Chondrocyte (in vitro differentiated cells): ENCODE measurements around the gene IKBIP. TPM values are rescaled to one million over a fixed set of nuclear protein-coding genes. Genes with fewer than 3 reads are reported as not detected.

ENCODE experiments used
- DNase-seq: peaks from one replicate; pipeline ENCODE4 v3.0.0; 2021; ENCODE audit warnings: mixed read lengths, low spot score
- H3K27ac Mint-ChIP-seq: one replicate; pipeline ENCODE4 v1.8.0; 2021; ENCODE audit warnings: mild to moderate bottlenecking, moderate library complexity, mixed read lengths; ENCODE audit not compliant: unreplicated experiment
- H3K27me3 Mint-ChIP-seq: 2 replicates; pipeline ENCODE4 v1.8.0; 2021; ENCODE audit warnings: low read depth, mixed read lengths
- H3K36me3 Mint-ChIP-seq: 2 replicates; pipeline ENCODE4 v1.8.0; 2021; ENCODE audit warnings: low read depth, mixed read lengths
- H3K4me1 Mint-ChIP-seq: 2 replicates; pipeline ENCODE4 v1.8.0; 2021; ENCODE audit warnings: low read depth, mild to moderate bottlenecking, mixed read lengths
- H3K4me3 Mint-ChIP-seq: one replicate; pipeline ENCODE4 v1.8.0; 2021; ENCODE audit warnings: mild to moderate bottlenecking, moderate library complexity, mixed read lengths; ENCODE audit not compliant: unreplicated experiment
- H3K9me3 Mint-ChIP-seq: 2 replicates; pipeline ENCODE4 v1.8.0; 2021; ENCODE audit warnings: low read depth, mixed read lengths
- total RNA-seq: library from RNA; stranded (reverse); gene quantifications from 3 replicates; pipeline ENCODE4 v1.2.1, GENCODE V29; 2021
- TF ChIP-seq, protein P1 (sequence below): fragments of 200-600 bp; sonication (generic); IDR thresholded peaks from 2 replicates; pipeline ENCODE4 v1.5.0; 2021; ENCODE audit warnings: antibody characterized with exemption, mild to moderate bottlenecking, moderate library complexity

Gene IKBIP
- total RNA-seq, 1 donor from 2014 or later = 66.8 TPM

- Mint-ChIP-seq H3K27ac (no peak overlapping the region), H3K4me3 (no peak overlapping the region), H3K4me1 (peaks cover 8% of the 10 kb centered on the region), H3K9me3 (no peaks in the 10 kb centered on the region), H3K36me3 (peaks cover 18% of the 10 kb centered on the region), H3K27me3 (no peaks in the 10 kb centered on the region)
- TF ChIP-seq, protein P1, sequence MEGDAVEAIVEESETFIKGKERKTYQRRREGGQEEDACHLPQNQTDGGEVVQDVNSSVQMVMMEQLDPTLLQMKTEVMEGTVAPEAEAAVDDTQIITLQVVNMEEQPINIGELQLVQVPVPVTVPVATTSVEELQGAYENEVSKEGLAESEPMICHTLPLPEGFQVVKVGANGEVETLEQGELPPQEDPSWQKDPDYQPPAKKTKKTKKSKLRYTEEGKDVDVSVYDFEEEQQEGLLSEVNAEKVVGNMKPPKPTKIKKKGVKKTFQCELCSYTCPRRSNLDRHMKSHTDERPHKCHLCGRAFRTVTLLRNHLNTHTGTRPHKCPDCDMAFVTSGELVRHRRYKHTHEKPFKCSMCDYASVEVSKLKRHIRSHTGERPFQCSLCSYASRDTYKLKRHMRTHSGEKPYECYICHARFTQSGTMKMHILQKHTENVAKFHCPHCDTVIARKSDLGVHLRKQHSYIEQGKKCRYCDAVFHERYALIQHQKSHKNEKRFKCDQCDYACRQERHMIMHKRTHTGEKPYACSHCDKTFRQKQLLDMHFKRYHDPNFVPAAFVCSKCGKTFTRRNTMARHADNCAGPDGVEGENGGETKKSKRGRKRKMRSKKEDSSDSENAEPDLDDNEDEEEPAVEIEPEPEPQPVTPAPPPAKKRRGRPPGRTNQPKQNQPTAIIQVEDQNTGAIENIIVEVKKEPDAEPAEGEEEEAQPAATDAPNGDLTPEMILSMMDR = no peak
- no peak for DNase-seq
Measured at GRCh38 chr12:98660521-98660920, 15.9 kb upstream of the IKBIP start.

DNA sequence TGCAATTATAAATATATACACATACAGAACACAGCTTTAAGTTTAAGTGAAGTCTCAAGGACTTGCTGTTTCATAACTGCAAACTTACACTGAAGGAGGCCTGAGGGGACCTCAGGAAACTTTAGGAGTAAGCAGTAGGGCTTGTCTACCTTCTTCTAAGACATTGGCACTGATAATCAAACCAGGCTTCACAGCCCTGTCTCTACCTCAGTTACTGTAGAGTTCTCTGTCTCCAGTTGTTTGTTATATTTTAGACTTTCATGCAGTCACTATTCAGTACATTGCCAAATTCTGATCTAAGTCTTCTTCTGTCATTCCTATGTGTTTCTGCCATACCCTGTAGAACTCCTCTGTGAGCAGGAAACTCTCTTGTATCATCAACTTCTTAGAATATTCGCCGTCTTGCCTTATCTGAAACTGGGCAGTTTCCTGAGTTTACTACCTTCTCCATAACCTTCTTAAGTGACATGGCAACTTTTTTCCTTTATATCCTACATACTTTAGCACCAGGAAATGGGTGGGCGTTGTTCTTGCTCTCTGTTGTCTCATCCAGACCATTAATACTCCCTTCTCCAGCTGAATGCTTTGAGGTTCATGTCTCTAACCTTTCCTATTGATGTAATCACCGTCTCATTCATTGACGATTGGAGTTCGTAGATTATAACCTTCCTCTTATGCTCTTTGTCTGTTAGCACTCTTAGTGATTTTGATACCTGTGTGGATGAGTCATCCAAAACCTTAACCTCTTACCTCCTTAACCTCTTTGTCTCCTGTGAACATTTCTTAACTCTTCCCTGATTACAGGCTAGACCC, 11.9 kb upstream of the IKBIP start:
- no peak for DNase-seq
- peaks cover 12% of the 10 kb centered on the region for H3K4me1 Mint-ChIP-seq
- no peaks in the 10 kb centered on the region for H3K27me3 Mint-ChIP-seq
- H3K27ac Mint-ChIP-seq = no peak overlapping the region
- H3K9me3 Mint-ChIP-seq = no peaks in the 10 kb centered on the region
- TF ChIP-seq, protein P1 = no peak
- no peak overlapping the region for H3K4me3 Mint-ChIP-seq
- peaks cover 16% of the 10 kb centered on the region for H3K36me3 Mint-ChIP-seq

GRCh38 chr12:98653866-98654493, 9.4 kb upstream of the IKBIP start:
- Mint-ChIP-seq H3K27ac (no peak overlapping the region), H3K9me3 (no peaks in the 10 kb centered on the region), H3K4me1 (peaks cover 12% of the 10 kb centered on the region), H3K36me3 (peaks cover 21% of the 10 kb centered on the region), H3K27me3 (no peaks in the 10 kb centered on the region), H3K4me3 (no peak overlapping the region)
- TF ChIP-seq, protein P1 = peak; percentile 92
- no peak for DNase-seq

DNA sequence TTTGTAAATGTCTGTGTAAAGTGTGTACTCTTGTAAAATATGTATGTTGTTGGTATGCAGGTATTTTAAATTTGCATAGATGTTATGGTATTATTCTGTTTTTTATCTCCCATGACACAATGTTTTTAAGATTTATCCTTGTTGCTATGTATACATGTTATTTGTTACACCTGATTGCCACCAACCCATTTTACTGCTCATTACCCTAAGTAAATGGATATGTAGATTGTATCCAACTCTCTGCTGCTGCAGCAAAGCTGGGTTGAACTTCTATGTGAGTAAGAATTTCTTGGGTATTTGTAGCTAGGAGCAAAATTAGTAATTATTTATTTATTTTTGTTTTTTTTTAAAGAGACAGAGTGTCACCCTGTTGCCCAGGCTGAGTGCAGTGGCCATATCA, 6.7 kb upstream of the IKBIP start:
- no peak overlapping the region for H3K4me3 Mint-ChIP-seq
- H3K9me3 Mint-ChIP-seq = no peaks in the 10 kb centered on the region
- no peak for DNase-seq
- no peaks in the 10 kb centered on the region for H3K27me3 Mint-ChIP-seq
- H3K36me3 Mint-ChIP-seq = peaks cover 17% of the 10 kb centered on the region
- TF ChIP-seq, protein P1 = no peak
- peaks cover 25% of the 10 kb centered on the region for H3K4me1 Mint-ChIP-seq
- H3K27ac Mint-ChIP-seq = no peak overlapping the region

DNA sequence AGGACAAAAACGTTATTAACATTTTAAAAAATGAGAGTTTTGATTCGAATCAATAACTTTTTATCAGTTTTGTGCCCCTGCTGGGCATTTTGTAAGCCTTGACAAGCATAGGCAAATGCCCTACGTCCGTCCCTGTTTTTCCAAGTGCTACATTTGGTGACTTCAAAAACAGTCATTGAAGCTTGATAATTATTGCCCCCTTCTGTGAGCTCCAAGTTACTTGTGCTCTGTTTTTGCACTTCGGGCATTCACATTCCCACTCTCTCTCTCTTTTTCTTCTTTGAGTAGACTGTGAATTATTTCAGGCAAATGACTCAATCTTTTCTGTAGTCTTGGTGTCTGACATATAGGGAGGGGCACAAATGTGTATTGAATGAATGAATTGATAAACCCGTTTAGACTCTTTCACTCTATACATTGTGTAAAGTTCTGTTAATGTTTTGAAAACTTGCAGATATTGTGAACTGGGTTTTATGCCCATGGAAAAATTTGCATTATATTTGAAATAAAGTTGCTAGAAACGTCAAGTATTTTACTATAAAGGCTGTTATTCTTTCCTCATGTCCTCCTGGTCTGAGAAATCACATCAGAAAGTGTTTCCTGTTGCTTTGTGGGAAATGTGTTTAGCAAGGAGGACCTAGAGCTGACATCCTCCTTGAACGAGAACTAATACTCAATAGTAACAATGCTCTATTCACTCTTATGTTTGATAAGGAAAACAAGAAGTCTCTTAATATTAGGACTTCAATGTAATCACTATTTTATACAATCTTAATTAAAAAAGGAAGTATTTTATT, 1.9 kb upstream of the IKBIP start:
- Mint-ChIP-seq H3K27ac (peak overlapping the region; percentile 67), H3K4me1 (peaks cover 44% of the 10 kb centered on the region), H3K27me3 (no peaks in the 10 kb centered on the region), H3K36me3 (peaks cover 16% of the 10 kb centered on the region), H3K9me3 (no peaks in the 10 kb centered on the region), H3K4me3 (peak overlapping the region; percentile 96)
- no peak for DNase-seq
- TF ChIP-seq, protein P1 = peak; percentile 65
